ENCODE measurements around the gene RNU11.
A peak's percentile ranks its signal among the peaks of the same experiment; 100 is the strongest.
"Not testable (repeated sequence)": the region's sequence is repeated elsewhere in the genome, so short reads cannot be mapped to it uniquely, and the experiment has no call there.

The RNU11 gene

DNA sequence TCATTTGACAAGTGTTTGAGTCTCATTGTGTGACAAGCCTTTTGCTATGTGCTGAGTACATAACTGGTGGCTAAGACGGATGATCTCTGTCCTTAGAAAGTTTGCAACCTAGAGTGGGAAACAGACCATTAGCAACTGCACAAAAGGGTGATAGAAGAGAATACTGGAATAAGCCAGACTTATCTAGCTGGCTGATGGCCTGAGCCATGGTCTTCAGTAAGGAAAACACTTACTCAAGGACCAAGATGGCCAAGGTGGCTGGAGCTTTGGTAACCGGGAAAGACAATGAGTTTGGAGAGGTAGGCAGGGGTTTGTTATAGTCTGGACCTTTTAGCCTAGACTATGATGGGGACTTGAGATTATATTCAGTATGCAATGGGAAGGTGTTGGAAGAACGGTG is 3.9 kb upstream of the RNU11 start:
- TF ChIP-seq, protein P1, sequence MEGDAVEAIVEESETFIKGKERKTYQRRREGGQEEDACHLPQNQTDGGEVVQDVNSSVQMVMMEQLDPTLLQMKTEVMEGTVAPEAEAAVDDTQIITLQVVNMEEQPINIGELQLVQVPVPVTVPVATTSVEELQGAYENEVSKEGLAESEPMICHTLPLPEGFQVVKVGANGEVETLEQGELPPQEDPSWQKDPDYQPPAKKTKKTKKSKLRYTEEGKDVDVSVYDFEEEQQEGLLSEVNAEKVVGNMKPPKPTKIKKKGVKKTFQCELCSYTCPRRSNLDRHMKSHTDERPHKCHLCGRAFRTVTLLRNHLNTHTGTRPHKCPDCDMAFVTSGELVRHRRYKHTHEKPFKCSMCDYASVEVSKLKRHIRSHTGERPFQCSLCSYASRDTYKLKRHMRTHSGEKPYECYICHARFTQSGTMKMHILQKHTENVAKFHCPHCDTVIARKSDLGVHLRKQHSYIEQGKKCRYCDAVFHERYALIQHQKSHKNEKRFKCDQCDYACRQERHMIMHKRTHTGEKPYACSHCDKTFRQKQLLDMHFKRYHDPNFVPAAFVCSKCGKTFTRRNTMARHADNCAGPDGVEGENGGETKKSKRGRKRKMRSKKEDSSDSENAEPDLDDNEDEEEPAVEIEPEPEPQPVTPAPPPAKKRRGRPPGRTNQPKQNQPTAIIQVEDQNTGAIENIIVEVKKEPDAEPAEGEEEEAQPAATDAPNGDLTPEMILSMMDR (IDR thresholded peaks at IDR 0.05; ENCODE audit: extremely low read depth, insufficient read depth, missing control alignments) = no peak
- peak; percentile 10 for DNase-seq (ENCODE audit: low spot score)
- in situ Hi-C loops (cut with MboI; ENCODE audit: low pct_unique_long_range_greater_than_20kb, low sequenced_read_pairs, unreplicated experiment) = loop anchor here (10.0 kb wide), 1 partner anchor 230 kb away; no protein-coding TSS in a partner anchor

DNA sequence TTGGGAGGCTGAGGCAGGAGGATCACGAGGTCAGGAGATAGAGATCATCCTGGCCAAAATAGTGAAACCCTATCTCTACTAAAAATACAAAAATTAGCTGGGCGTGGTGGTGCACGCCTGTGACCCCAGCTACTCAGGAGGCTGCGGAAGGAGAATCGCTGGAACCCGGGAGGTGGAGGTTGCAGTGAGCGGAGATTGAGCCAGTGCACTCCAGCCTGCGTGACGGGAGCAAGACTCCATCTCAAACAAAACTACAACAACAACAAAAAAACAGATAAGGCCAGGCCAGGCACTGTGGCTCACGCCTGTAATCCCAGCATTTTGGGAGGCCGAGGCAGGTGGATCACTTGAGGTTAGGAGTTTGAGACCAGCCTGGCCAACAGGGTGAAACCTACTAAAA is 3.0 kb upstream of the RNU11 start:
- in situ Hi-C loops (cut with MboI; ENCODE audit: low pct_unique_long_range_greater_than_20kb, low sequenced_read_pairs, unreplicated experiment) = loop anchor here (10.0 kb wide), 1 partner anchor 229 kb away; no protein-coding TSS in a partner anchor
- not testable (repeated sequence) for DNase-seq (ENCODE audit: low spot score)

DNA sequence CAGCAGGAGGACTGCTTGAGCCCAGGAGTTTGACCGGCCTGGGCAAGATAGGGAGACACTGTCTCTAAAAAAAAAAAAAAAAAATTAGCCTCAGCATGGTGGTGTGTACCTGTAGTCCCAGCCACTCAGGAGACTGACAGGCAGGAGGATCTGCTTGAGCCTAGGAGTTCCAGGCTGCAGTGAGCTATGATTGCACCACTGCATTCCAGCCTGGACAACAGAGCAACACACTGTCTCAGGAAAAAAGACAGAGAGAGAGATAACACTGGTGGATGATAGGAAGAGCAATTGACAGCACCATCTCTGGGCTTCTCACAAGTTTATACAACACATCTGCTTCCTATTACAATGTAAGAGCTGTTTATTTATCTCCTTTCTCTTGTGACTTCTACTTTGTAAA is 2.4 kb upstream of the RNU11 start:
- DNase-seq (ENCODE audit: low spot score) = no peak
- TF ChIP-seq, protein P1 (IDR thresholded peaks at IDR 0.05; ENCODE audit: extremely low read depth, insufficient read depth, missing control alignments) = no peak
- in situ Hi-C loops (cut with MboI; ENCODE audit: low pct_unique_long_range_greater_than_20kb, low sequenced_read_pairs, unreplicated experiment) = loop anchor here (10.0 kb wide), 1 partner anchor 229 kb away; no protein-coding TSS in a partner anchor

DNA sequence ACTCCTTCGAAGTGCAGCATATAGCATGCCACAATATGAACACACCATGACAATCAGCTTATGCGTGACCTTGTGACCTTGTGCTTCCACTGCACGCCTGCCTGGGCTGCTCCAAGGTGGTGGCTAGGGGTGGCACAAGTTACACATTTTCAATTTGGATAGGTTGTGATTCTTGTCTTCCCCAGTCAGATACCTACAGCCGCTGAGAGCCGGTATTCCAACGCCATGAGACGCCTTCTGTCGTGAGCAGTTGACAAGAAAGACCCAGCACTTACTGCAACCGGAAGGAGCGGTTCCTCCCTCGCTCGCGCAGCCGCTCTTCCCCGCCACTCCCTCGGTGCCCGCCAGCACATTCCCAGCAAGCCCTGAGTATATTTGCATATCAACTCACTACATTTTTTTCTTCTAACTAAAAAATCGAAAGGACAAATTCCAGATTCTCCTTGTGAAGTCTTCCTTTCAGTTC is 359 bp upstream of the RNU11 start:
- in situ Hi-C loops (cut with MboI; ENCODE audit: low pct_unique_long_range_greater_than_20kb, low sequenced_read_pairs, unreplicated experiment) = loop anchor here (10.0 kb wide), 1 partner anchor 227 kb away; no protein-coding TSS in a partner anchor
- TF ChIP-seq, protein P1 (IDR thresholded peaks at IDR 0.05; ENCODE audit: extremely low read depth, insufficient read depth, missing control alignments) = no peak
- peak; percentile 84 for DNase-seq (ENCODE audit: low spot score)

DNA sequence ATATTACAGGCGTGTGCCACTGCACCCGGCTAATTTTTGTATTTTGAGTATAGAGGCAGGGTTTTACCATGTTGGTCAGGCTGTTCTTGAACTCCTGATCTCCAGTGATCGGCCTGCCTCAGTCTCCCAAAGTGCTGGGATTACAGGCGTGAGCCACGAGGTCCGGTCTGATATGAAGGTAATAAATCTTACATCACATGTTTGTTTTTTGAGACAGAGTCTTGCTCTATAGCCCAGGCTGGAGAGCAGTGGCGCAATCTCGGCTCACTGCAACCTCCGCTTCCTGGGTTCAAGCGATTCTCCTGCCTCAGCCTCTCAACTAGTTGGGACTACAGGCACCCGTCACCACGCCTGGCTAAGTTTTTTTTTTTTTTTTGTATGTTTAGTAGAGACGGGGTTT is 4.7 kb downstream of the RNU11 start:
- DNase-seq (ENCODE audit: low spot score); in situ Hi-C loops (cut with MboI; ENCODE audit: low pct_unique_long_range_greater_than_20kb, low sequenced_read_pairs, unreplicated experiment): not testable (repeated sequence)

DNA sequence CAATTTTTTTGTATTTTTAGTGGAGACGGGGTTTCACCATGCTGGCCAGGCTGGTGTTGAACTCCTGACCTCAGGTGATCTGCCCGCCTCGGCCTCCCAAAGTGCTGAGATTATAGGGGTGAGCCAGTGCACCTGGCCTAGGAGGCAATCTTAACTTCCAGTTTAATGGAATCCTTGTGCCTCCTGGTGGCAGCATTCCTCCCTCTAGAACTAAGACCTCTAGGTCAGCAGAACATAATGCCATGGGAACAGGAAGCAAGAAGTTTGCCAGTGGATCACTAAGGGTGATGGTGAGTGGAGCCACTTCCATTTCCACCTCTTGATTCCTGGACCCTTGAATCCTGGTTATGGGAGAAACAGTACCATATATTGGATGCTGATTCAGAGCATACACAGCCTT is 5.5 kb downstream of the RNU11 start:
- DNase-seq (ENCODE audit: low spot score); in situ Hi-C loops (cut with MboI; ENCODE audit: low pct_unique_long_range_greater_than_20kb, low sequenced_read_pairs, unreplicated experiment): not testable (repeated sequence)

DNA sequence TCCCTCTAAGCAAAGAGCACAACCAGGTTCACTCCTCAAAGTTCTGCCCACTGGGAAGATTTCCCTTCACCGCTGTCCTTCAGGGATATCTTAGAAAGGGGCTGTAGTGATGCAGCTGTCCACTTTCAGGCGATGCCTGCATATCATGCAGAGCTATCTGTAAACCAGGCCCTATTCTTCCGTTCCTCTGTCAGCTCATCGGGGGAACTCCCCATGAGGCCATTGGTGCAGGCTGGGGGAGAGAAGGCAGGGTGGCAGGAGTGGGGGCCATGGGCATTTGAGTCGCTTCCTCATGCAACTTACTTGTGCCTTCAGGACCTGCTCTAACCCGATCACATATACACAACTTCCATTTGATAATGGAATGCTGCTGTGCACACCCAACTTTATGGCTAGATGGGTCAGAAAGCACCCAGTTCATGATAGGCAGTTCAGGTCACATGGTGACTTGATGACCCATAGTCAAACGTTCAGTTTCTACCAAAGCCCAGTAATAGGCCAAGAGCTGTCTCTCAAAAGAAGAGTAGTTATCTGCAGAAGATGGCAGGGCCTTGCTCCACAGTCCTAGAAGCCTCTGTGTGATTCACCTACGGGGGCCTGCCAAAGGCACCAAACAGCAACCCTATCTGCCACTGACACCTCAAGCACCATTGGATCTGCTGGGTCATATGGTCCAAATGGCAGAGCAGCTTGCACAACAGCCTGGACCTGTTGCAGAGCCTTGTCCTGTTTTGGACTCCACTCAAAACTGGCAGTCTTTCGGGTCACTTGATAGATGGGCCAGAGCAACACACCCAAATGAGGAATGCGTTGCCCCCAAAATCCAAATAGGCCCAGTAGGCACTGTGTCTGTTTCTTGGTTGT is 7.3 kb downstream of the RNU11 start:
- in situ Hi-C loops (cut with MboI; ENCODE audit: low pct_unique_long_range_greater_than_20kb, low sequenced_read_pairs, unreplicated experiment); DNase-seq (ENCODE audit: low spot score): not testable (repeated sequence)

DNA sequence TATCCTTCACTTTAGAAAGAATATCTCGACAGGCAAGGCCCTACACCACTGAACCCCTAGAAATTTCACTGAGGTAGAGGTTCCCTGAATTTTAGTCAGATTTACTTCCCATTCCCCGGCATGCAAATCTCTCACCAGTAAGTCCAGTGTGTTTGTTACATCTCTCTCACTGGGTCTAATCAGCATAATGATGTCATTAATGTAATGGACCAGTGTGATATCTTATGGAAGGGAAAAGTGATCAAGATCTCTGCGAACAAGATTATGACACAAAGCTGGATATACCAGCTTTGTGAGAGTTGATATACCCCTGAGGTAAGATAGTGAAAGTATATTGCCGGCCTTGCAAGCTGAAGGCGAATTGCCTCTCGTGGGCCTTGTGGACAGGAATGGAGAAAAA is 7.9 kb downstream of the RNU11 start:
- DNase-seq (ENCODE audit: low spot score) = no peak
- TF ChIP-seq, protein P1 (IDR thresholded peaks at IDR 0.05; ENCODE audit: extremely low read depth, insufficient read depth, missing control alignments) = no peak
- in situ Hi-C loops (cut with MboI; ENCODE audit: low pct_unique_long_range_greater_than_20kb, low sequenced_read_pairs, unreplicated experiment) = no loop called here

Data from GM13977 (cell line).